Activated CD4-positive, alpha-beta T cell treated with anti-CD3 and anti-CD28 coated beads for 36 hours (primary cell): Measurements from ENCODE around the gene ADPRS. TPM values are rescaled to one million over a fixed set of nuclear protein-coding genes. Genes with fewer than 3 reads are reported as not detected.

ENCODE experiments used
- ATAC-seq: fragments of 200-7000 bp; cut with Tn5 transposase; one replicate; pipeline ENCODE4 v1.10.0; 2021; ENCODE audit warnings: mild to moderate bottlenecking, moderate library complexity
- CTCF ChIA-PET: fragments of 350-600 bp; sonication (Branson Sonifier 250); formaldehyde crosslinking; loops from one replicate; lab custom pipeline; 2021; ENCODE audit warnings: antibody characterized with exemption; lab: Charles Lee
- POLR2A ChIA-PET: fragments of 350-600 bp; sonication (Branson Sonifier 250); formaldehyde crosslinking; loops from one replicate; lab custom pipeline; 2021; ENCODE audit warnings: antibody characterized with exemption, inconsistent platforms; lab: Charles Lee
- DNase-seq: peaks from one replicate; pipeline ENCODE4 v3.0.0-alpha.2; 2020
- H3K27ac Mint-ChIP-seq: one replicate; pipeline ENCODE4 v1.8.0; 2021; ENCODE audit warnings: mixed read lengths
- H3K27me3 Mint-ChIP-seq: one replicate; pipeline ENCODE4 v1.8.0; 2021; ENCODE audit warnings: mixed read lengths
- H3K36me3 Mint-ChIP-seq: one replicate; pipeline ENCODE4 v1.8.0; 2021; ENCODE audit warnings: low read depth, mixed read lengths
- H3K4me1 Mint-ChIP-seq: one replicate; pipeline ENCODE4 v1.8.0; 2021; ENCODE audit warnings: mixed read lengths
- H3K4me3 Mint-ChIP-seq: one replicate; pipeline ENCODE4 v1.8.0; 2021; ENCODE audit warnings: mild to moderate bottlenecking, moderate library complexity, mixed read lengths
- H3K9me3 Mint-ChIP-seq: one replicate; pipeline ENCODE4 v1.8.0; 2021; ENCODE audit warnings: low read depth, mixed read lengths
- intact Hi-C, 2 experiments: fragments of 100-400 bp; cut with DNase I in 1 of 2; cut with micrococcal nuclease in 1 of 2; formaldehyde crosslinking; loops; one replicate each; pipeline versions ENCODE4 v1.14.2 to v1.15.1; 2022 to 2024; cut with DNase I, micrococcal nuclease
- total RNA-seq, 2 experiments: library from RNA; stranded (reverse); gene quantifications; one replicate each; pipeline ENCODE4 v1.2.3, GENCODE V29; 2021

ADPRS gene
- total RNA-seq, 2 experiments from 2014 or later: 34.0 to 43.9 TPM

- ChIA-PET CTCF (no interaction called here), POLR2A (no interaction called here)
- H3K4me3 Mint-ChIP-seq: peak overlapping the region; percentile 88
- ATAC-seq (peak; percentile 21), DNase-seq (no peak)
- peaks cover 19% of the 10 kb centered on the region for H3K4me1 Mint-ChIP-seq
- peaks cover 21% of the 10 kb centered on the region for H3K36me3 Mint-ChIP-seq
- H3K27me3 Mint-ChIP-seq: peaks cover 16% of the 10 kb centered on the region
- no peaks in the 10 kb centered on the region for H3K9me3 Mint-ChIP-seq
- H3K27ac Mint-ChIP-seq: no peak overlapping the region
- intact Hi-C loops: loop anchor here (1.0 to 10.0 kb wide), 6 partner anchors 61 to 298 kb away; partner anchors contain the start of genes AGO1 (in 2 of the 2), AGO3 (in 2 of the 2), TRAPPC3 (in 2 of the 2) and THRAP3 (in 1 of the 2)
Observed at GRCh38 chr1:36088265-36088576, 471 bp upstream of the ADPRS start.

- peaks cover 25% of the 10 kb centered on the region for H3K36me3 Mint-ChIP-seq
- CTCF ChIA-PET: interaction anchor here (0.6 to 1.2 kb wide), 2 partner anchors 10 to 215 kb away, joined by 3 to 4 read pairs; no protein-coding TSS in a partner anchor
- intact Hi-C loops: loop anchor here in 1 of 2 experiments (1.0 to 10.0 kb wide), 2 partner anchors 135 to 205 kb away; partner anchors contain the start of genes AGO1 and THRAP3
- H3K4me3 Mint-ChIP-seq: peak overlapping the region; percentile 88
- peaks cover 14% of the 10 kb centered on the region for H3K27me3 Mint-ChIP-seq
- peak overlapping the region; percentile 96 for H3K27ac Mint-ChIP-seq
- ATAC-seq (no peak), DNase-seq (peak; percentile 37)
- POLR2A ChIA-PET: no interaction called here
- H3K4me1 Mint-ChIP-seq: peaks cover 17% of the 10 kb centered on the region
- H3K9me3 Mint-ChIP-seq: no peaks in the 10 kb centered on the region
Observed at GRCh38 chr1:36089393-36090121, 865 bp downstream of the ADPRS start.

- CTCF ChIA-PET: interaction anchor here (0.6 kb wide), 1 partner anchor 250 kb away, joined by 3 read pairs; no protein-coding TSS in a partner anchor
- no peak for ATAC-seq
Observed at GRCh38 chr1:36091141-36091540, 2.4 kb downstream of the ADPRS start.

GRCh38 chr1:36091698-36092097 is 3.0 kb downstream of the ADPRS start:
- peak overlapping the region; percentile 65 for H3K27ac Mint-ChIP-seq
- H3K36me3 Mint-ChIP-seq: peaks cover 27% of the 10 kb centered on the region
- ChIA-PET POLR2A (no interaction called here), CTCF (interaction anchor here (0.6 kb wide), 1 partner anchor 251 kb away, joined by 3 read pairs; no protein-coding TSS in a partner anchor)
- DNase-seq: no peak
- peaks cover 17% of the 10 kb centered on the region for H3K4me1 Mint-ChIP-seq
- H3K4me3 Mint-ChIP-seq: peak overlapping the region; percentile 15
- no peak for ATAC-seq
- intact Hi-C loops: no loop called here
- peaks cover 3% of the 10 kb centered on the region for H3K27me3 Mint-ChIP-seq
- no peaks in the 10 kb centered on the region for H3K9me3 Mint-ChIP-seq

More at GRCh38 chr1:36091141-36091540, 2.4 kb downstream of the ADPRS start:
- Mint-ChIP-seq H3K27me3 (peaks cover 4% of the 10 kb centered on the region), H3K9me3 (no peaks in the 10 kb centered on the region), H3K36me3 (peaks cover 27% of the 10 kb centered on the region), H3K27ac (no peak overlapping the region), H3K4me1 (peaks cover 17% of the 10 kb centered on the region), H3K4me3 (no peak overlapping the region)
- POLR2A ChIA-PET: interaction anchor here (0.6 kb wide), 1 partner anchor 277 kb away, joined by 5 read pairs; no protein-coding TSS in a partner anchor
- intact Hi-C loops: no loop called here
- DNase-seq: no peak

GRCh38 chr1:36092166-36092797 is 3.6 kb downstream of the ADPRS start:
- Mint-ChIP-seq H3K4me1 (peaks cover 17% of the 10 kb centered on the region), H3K4me3 (no peak overlapping the region), H3K9me3 (no peaks in the 10 kb centered on the region), H3K27ac (no peak overlapping the region), H3K27me3 (no peaks in the 10 kb centered on the region), H3K36me3 (peaks cover 27% of the 10 kb centered on the region)
- ChIA-PET POLR2A (no interaction called here), CTCF (interaction anchor here (0.7 kb wide), 1 partner anchor 55 kb away, joined by 4 read pairs; no protein-coding TSS in a partner anchor)
- ATAC-seq (no peak), DNase-seq (no peak)
- intact Hi-C loops: no loop called here

- no peak overlapping the region for H3K4me3 Mint-ChIP-seq
- no peaks in the 10 kb centered on the region for H3K9me3 Mint-ChIP-seq
- no peak for ATAC-seq
- peaks cover 27% of the 10 kb centered on the region for H3K36me3 Mint-ChIP-seq
- POLR2A ChIA-PET: no interaction called here
- CTCF ChIA-PET: interaction anchor here (0.7 kb wide), 1 partner anchor 55 kb away, joined by 4 read pairs; no protein-coding TSS in a partner anchor
- H3K27me3 Mint-ChIP-seq: no peaks in the 10 kb centered on the region
- intact Hi-C loops: no loop called here
- DNase-seq: no peak
- H3K27ac Mint-ChIP-seq: no peak overlapping the region
- peaks cover 17% of the 10 kb centered on the region for H3K4me1 Mint-ChIP-seq
Observed at GRCh38 chr1:36092798-36093185, 4.1 kb downstream of the ADPRS start.

- H3K4me1 Mint-ChIP-seq: peaks cover 15% of the 10 kb centered on the region
- DNase-seq (no peak), ATAC-seq (no peak)
- H3K27ac Mint-ChIP-seq: no peak overlapping the region
- no peak overlapping the region for H3K4me3 Mint-ChIP-seq
- no peaks in the 10 kb centered on the region for H3K27me3 Mint-ChIP-seq
- intact Hi-C loops: no loop called here
- CTCF ChIA-PET: interaction anchor here (0.7 to 1.0 kb wide), 2 partner anchors 56 to 289 kb away, joined by 3 to 4 read pairs; partner anchors contain the start of gene TRAPPC3
- POLR2A ChIA-PET: no interaction called here
- no peaks in the 10 kb centered on the region for H3K9me3 Mint-ChIP-seq
- peaks cover 27% of the 10 kb centered on the region for H3K36me3 Mint-ChIP-seq
Observed at GRCh38 chr1:36093226-36093625, 4.5 kb downstream of the ADPRS start.

- Mint-ChIP-seq H3K4me1 (peaks cover 15% of the 10 kb centered on the region), H3K36me3 (peaks cover 27% of the 10 kb centered on the region), H3K9me3 (no peaks in the 10 kb centered on the region), H3K27ac (no peak overlapping the region), H3K27me3 (no peaks in the 10 kb centered on the region), H3K4me3 (no peak overlapping the region)
- CTCF ChIA-PET: interaction anchor here (0.6 to 1.0 kb wide), 3 partner anchors 56 to 290 kb away, joined by 3 to 4 read pairs (median 4); partner anchors contain the start of gene TRAPPC3
- POLR2A ChIA-PET: no interaction called here
- ATAC-seq (no peak), DNase-seq (no peak)
- intact Hi-C loops: no loop called here
Observed at GRCh38 chr1:36093929-36094328, 5.2 kb downstream of the ADPRS start.

- no peak overlapping the region for H3K4me3 Mint-ChIP-seq
- peaks cover 21% of the 10 kb centered on the region for H3K36me3 Mint-ChIP-seq
- no peaks in the 10 kb centered on the region for H3K9me3 Mint-ChIP-seq
- ChIA-PET POLR2A (interaction anchor here (0.7 kb wide), 1 partner anchor 188 kb away, joined by 3 read pairs; no protein-coding TSS in a partner anchor), CTCF (interaction anchor here (0.8 to 2.2 kb wide), 5 partner anchors 9 to 319 kb away, joined by 3 to 9 read pairs (median 5); no protein-coding TSS in a partner anchor)
- no peaks in the 10 kb centered on the region for H3K27me3 Mint-ChIP-seq
- no peak overlapping the region for H3K27ac Mint-ChIP-seq
- H3K4me1 Mint-ChIP-seq: peaks cover 12% of the 10 kb centered on the region
- ATAC-seq (no peak), DNase-seq (no peak)
- intact Hi-C loops: no loop called here
Observed at GRCh38 chr1:36094621-36095061, 5.9 kb downstream of the ADPRS start.

- H3K27ac Mint-ChIP-seq: no peak overlapping the region
- ATAC-seq: no peak
- H3K9me3 Mint-ChIP-seq: no peaks in the 10 kb centered on the region
- H3K36me3 Mint-ChIP-seq: peaks cover 16% of the 10 kb centered on the region
- H3K27me3 Mint-ChIP-seq: no peaks in the 10 kb centered on the region
- peaks cover 5% of the 10 kb centered on the region for H3K4me1 Mint-ChIP-seq
- DNase-seq: no peak
- ChIA-PET POLR2A (interaction anchor here (0.6 to 0.7 kb wide), 2 partner anchors 122 to 133 kb away, joined by 3 to 4 read pairs; no protein-coding TSS in a partner anchor), CTCF (interaction anchor here (0.6 to 2.2 kb wide), 9 partner anchors 8 to 318 kb away, joined by 3 to 9 read pairs (median 5); partner anchors contain the start of gene TRAPPC3)
- intact Hi-C loops: no loop called here
- no peak overlapping the region for H3K4me3 Mint-ChIP-seq
Observed at GRCh38 chr1:36095760-36096405, 7.2 kb downstream of the ADPRS start.
